Endothelial cell of umbilical vein (primary cell): Measurements from ENCODE around the gene IDNK. TPM values are rescaled to one million over a fixed set of nuclear protein-coding genes. Genes with fewer than 3 reads are reported as not detected.

Experiments
- BruUV-seq: library from RNA; stranded (reverse); fragments of 400-500 nt; replicated peaks from 2 replicates; lab custom pipeline; 2021; lab: Mats Ljungman, UMichigan
- CTCF ChIA-PET: fragments of 300-600, 350-600 bp; sonication (Branson Sonifier 250); formaldehyde crosslinking; loops from one replicate; lab custom pipeline; 2021; ENCODE audit warnings: antibody characterized with exemption, inconsistent platforms; lab: Charles Lee
- POLR2A ChIA-PET: fragments of 300-600, 350-600 bp; sonication (Branson Sonifier 250); formaldehyde crosslinking; loops from one replicate; lab custom pipeline; 2021; ENCODE audit warnings: antibody characterized with exemption, inconsistent platforms; lab: Charles Lee
- DNase-seq: peaks from one replicate; pipeline ENCODE4 v3.0.0-alpha.2; 2011; ENCODE audit warnings: low read depth, low spot score
- FAIRE-seq: peaks from 2 replicates; lab custom pipeline; 2011; peaks lifted over from hg19 to GRCh38; lab: Jason Lieb, UNC
- H2AFZ ChIP-seq: 2 replicates; pipeline ENCODE4 v1.6.0; 2012; ENCODE audit warnings: low read depth, low read length, control low read depth, inconsistent platforms
- H3K27ac ChIP-seq: 2 replicates; pipeline ENCODE4 v1.5.1; 2011; ENCODE audit warnings: low read depth, mild to moderate bottlenecking, control low read depth, low read length, moderate library complexity; ENCODE audit not compliant: insufficient read depth
- H3K27me3 ChIP-seq, 2 experiments: 2 replicates each; pipeline versions ENCODE4 v1.6.0 to v1.6.1; 2011; ENCODE audit warnings: low read length in 2 of 2, mixed read lengths in 1 of 2; ENCODE audit not compliant: control insufficient read depth in 2 of 2, insufficient read depth in 2 of 2
- H3K36me3 ChIP-seq, 2 experiments: 2 replicates in 1 of 2; 3 replicates in 1 of 2; pipeline ENCODE4 v1.5.1; 2011; ENCODE audit warnings: low read length in 2 of 2, mild to moderate bottlenecking in 1 of 2, moderate library complexity in 1 of 2; ENCODE audit not compliant: control insufficient read depth in 2 of 2, insufficient read depth in 2 of 2; ENCODE audit errors: extremely low read depth in 1 of 2
- H3K4me1 ChIP-seq: 3 replicates; pipeline ENCODE4 v1.5.1; 2011; ENCODE audit warnings: mild to moderate bottlenecking, low read length; ENCODE audit not compliant: control insufficient read depth, insufficient read depth; ENCODE audit errors: extremely low read depth
- H3K4me2 ChIP-seq: 2 replicates; pipeline ENCODE4 v1.6.1; 2011; ENCODE audit warnings: low read length, control low read depth, mixed read lengths; ENCODE audit not compliant: insufficient read depth
- H3K4me3 ChIP-seq, 3 experiments: fragments of 200-600 bp in 1 of 3; sonication (generic), shearing (Covaris generic) in 1 of 3; replicated peaks in 1 of 3; 2 replicates each; pipeline ENCODE4 v1.5.1; 2011 to 2016; ENCODE audit warnings: control low read depth in 3 of 3, low read length in 3 of 3, mild to moderate bottlenecking in 2 of 3, inconsistent platforms in 1 of 3, low read depth in 1 of 3, moderate library complexity in 1 of 3; ENCODE audit not compliant: insufficient read depth in 1 of 3
- H3K79me2 ChIP-seq: 2 replicates; pipeline ENCODE4 v1.6.0; 2012; ENCODE audit warnings: low read length, inconsistent platforms; ENCODE audit not compliant: control insufficient read depth, insufficient read depth
- H3K9ac ChIP-seq: replicated peaks from 2 replicates; pipeline ENCODE3; 2011; ENCODE audit warnings: low read length, control low read depth; ENCODE audit not compliant: insufficient read depth; ENCODE audit errors: extremely low read depth
- H3K9me1 ChIP-seq: replicated peaks from 3 replicates; pipeline ENCODE4 v1.6.0; 2011; ENCODE audit warnings: mild to moderate bottlenecking, low read length; ENCODE audit not compliant: control insufficient read depth, insufficient read depth; ENCODE audit errors: extremely low read depth
- H3K9me3 ChIP-seq: replicated peaks from 2 replicates; pipeline ENCODE4 v1.5.1; 2012; ENCODE audit warnings: low read length, inconsistent platforms; ENCODE audit not compliant: control insufficient read depth, insufficient read depth
- H4K20me1 ChIP-seq: replicated peaks from 2 replicates; pipeline ENCODE3; 2011; ENCODE audit warnings: mild to moderate bottlenecking, low read length; ENCODE audit not compliant: control insufficient read depth, insufficient read depth; ENCODE audit errors: extremely low read depth
- CTCF ChIP-seq, 2 donors: IDR thresholded peaks; 1 replicate in 1 of 2; 2 replicates in 1 of 2; pipeline ENCODE4 v1.5.1; 2011; ENCODE audit warnings: low read length in 2 of 2, mild to moderate bottlenecking in 2 of 2, moderate library complexity in 2 of 2, control low read depth in 1 of 2, inconsistent platforms in 1 of 2, low read depth in 1 of 2; ENCODE audit not compliant: insufficient read depth in 1 of 2; ENCODE audit errors: extremely low read depth in 1 of 2
- EZH2 ChIP-seq: IDR thresholded peaks from 2 replicates; pipeline ENCODE4 v1.6.1; 2012; ENCODE audit warnings: borderline replicate concordance, low read depth, mild to moderate bottlenecking, moderate library complexity, low read length, inconsistent platforms; ENCODE audit not compliant: severe bottlenecking
- FOS ChIP-seq: IDR thresholded peaks from 2 replicates; pipeline ENCODE4 v1.6.1; 2011; ENCODE audit warnings: mild to moderate bottlenecking, low read length, moderate library complexity, borderline replicate concordance; ENCODE audit not compliant: insufficient read depth
- GATA2 ChIP-seq: IDR thresholded peaks from 2 replicates; pipeline ENCODE4 v1.7.0; 2011; ENCODE audit warnings: low read depth, mild to moderate bottlenecking, moderate library complexity, mixed read lengths, low read length; ENCODE audit not compliant: insufficient read length, insufficient read depth
- JUN ChIP-seq: IDR thresholded peaks from 2 replicates; pipeline ENCODE4 v1.6.1; 2011; ENCODE audit warnings: borderline replicate concordance, low read depth; ENCODE audit not compliant: insufficient read length, insufficient read depth
- MAX ChIP-seq: IDR thresholded peaks from 2 replicates; pipeline ENCODE4 v1.6.1; 2011; ENCODE audit not compliant: insufficient read depth, insufficient read length
- MYC ChIP-seq: IDR thresholded peaks from one replicate; pipeline ENCODE4 v1.6.1; 2011; ENCODE audit warnings: mild to moderate bottlenecking, low read depth, low read length
- POLR2A ChIP-seq: IDR thresholded peaks from 2 replicates; pipeline ENCODE4 v1.6.1; 2012; ENCODE audit warnings: low read depth, mild to moderate bottlenecking, control low read depth, low read length
- POLR2AphosphoS5 ChIP-seq: IDR thresholded peaks from 2 replicates; pipeline ENCODE4 v1.6.1; 2012; ENCODE audit warnings: low read depth, mild to moderate bottlenecking, control low read depth, low read length, moderate library complexity; ENCODE audit not compliant: insufficient read depth
- dilution Hi-C: fragments of 300-500 bp; cut with MboI; formaldehyde crosslinking; loops from one replicate; pipeline ENCODE4 v1.15.0; 2019; ENCODE audit warnings: low sequenced_read_pairs; ENCODE audit not compliant: extremely low pct_ligation_motif_present
- intact Hi-C: fragments of 100-400 bp; cut with micrococcal nuclease; formaldehyde crosslinking; loops from one replicate; pipeline ENCODE4 v1.10.0; 2022
- polyA plus RNA-seq, 4 experiments: library from polyadenylated mRNA; depleted of rRNA in 3 of 4; stranded (reverse) in 3 of 4; unstranded in 1 of 4; fragments of >200 nt; gene quantifications; 2 replicates each; pipeline versions ENCODE4 v1.2.1 to v1.2.3, GENCODE V29; 2011 to 2012; ENCODE audit warnings: missing spikeins in 1 of 4
- total RNA-seq: library from RNA; stranded (reverse); gene quantifications from 2 replicates; pipeline ENCODE4 v1.2.3, GENCODE V29; 2021

IDNK gene
- total and polyA plus RNA-seq, 2 donors (not counting 3 experiments of a cell fraction or from before 2014, with no cell fraction given) = 2.7 to 4.5 TPM

GRCh38 chr9:83625178-83625577, 2.2 kb downstream of the IDNK start:
- TF ChIP-seq CTCF (IDR thresholded peaks at IDR 0.05; ENCODE audit: extremely low read depth in 1 of 2, insufficient read depth in 1 of 2, low read depth in 1 of 2, low read length in 2 of 2) (no peak), FOS (no peak), GATA2 (no peak), POLR2AphosphoS5 (no peak), POLR2A (no peak), JUN (no peak), MYC (no peak), EZH2 (no peak), MAX (no peak)
- Histone ChIP-seq H3K4me1 (peaks cover 10% of the 10 kb centered on the region), H2AFZ (no peak overlapping the region), H3K36me3 (no peaks in the 10 kb centered on the region), H4K20me1 (no peaks in the 10 kb centered on the region), H3K9ac (no peak overlapping the region), H3K9me1 (no peaks in the 10 kb centered on the region), H3K4me2 (no peak overlapping the region), H3K27ac (no peak overlapping the region), H3K27me3 (peaks cover 0 to 1% of the 10 kb centered on the region in 2 experiments), H3K9me3 (no peaks in the 10 kb centered on the region), H3K79me2 (no peaks in the 10 kb centered on the region), H3K4me3 (no peak overlapping the region)
- POLR2A ChIA-PET = no interaction called here
- no TSS peak for BruUV-seq
- intact Hi-C loops (no loop called here), dilution Hi-C loops (no loop called here)
- DNase-seq (no peak), FAIRE-seq (no peak)
- CTCF ChIA-PET = interaction anchor here (0.7 kb wide), 1 partner anchor 291 kb away, joined by 3 read pairs; no protein-coding TSS in a partner anchor
